Cardiac muscle cell (in vitro differentiated cells and primary cell): ENCODE results near the gene GTF2A1. TPM values are rescaled to one million over a fixed set of nuclear protein-coding genes. Genes with fewer than 3 reads are reported as not detected.

Source experiments
- DNase-seq, 2 donors: peaks; one replicate each; pipeline versions ENCODE4 v3.0.0 to v3.0.0-alpha.2; 2010 to 2017; ENCODE audit warnings: low read depth in 1 of 2, low spot score in 1 of 2
- H3K27ac ChIP-seq: fragments of 200-600 bp; sonication (generic); 2 replicates; pipeline ENCODE4 v1.5.1; 2016
- H3K27me3 ChIP-seq: fragments of 200-600 bp; sonication (generic); 2 replicates; pipeline ENCODE4 v1.6.0; 2016; ENCODE audit warnings: control low read depth
- H3K36me3 ChIP-seq: fragments of 200-600 bp; sonication (generic); 2 replicates; pipeline ENCODE4 v1.5.1; 2016; ENCODE audit warnings: control low read depth
- H3K4me1 ChIP-seq: fragments of 200-600 bp; sonication (generic); 2 replicates; pipeline ENCODE4 v1.8.1; 2017; ENCODE audit warnings: low read depth, mild to moderate bottlenecking, mixed run types
- H3K4me3 ChIP-seq: fragments of 200-600 bp; sonication (generic); 2 replicates; pipeline ENCODE4 v1.5.1; 2016; ENCODE audit warnings: mild to moderate bottlenecking
- H3K9me3 ChIP-seq: fragments of 200-600 bp; sonication (generic); 2 replicates; pipeline ENCODE4 v1.5.1; 2017; ENCODE audit warnings: low read depth, mild to moderate bottlenecking, control low read depth
- CTCF ChIP-seq: IDR thresholded peaks from 2 replicates; pipeline ENCODE4 v1.5.1; 2012; ENCODE audit warnings: low read depth, mild to moderate bottlenecking, low read length
- polyA plus RNA-seq: library from polyadenylated mRNA; unstranded; fragments of >200 nt; fragmentation: Nextera tagmentation; extraction: Ambion mirVana; gene quantifications from 2 replicates; pipeline ENCODE4 v1.2.1, GENCODE V29; 2016
- total RNA-seq: library from RNA; depleted of rRNA; stranded (reverse); fragments of >200 nt; gene quantifications from 2 replicates; pipeline ENCODE4 v1.2.3, GENCODE V29; 2016

Gene GTF2A1
- total and polyA plus RNA-seq, 2 experiments from 2014 or later, result 3.5 to 26.8 TPM

- Histone ChIP-seq H3K27me3 (no peaks in the 10 kb centered on the region), H3K9me3 (no peaks in the 10 kb centered on the region), H3K27ac (no peak overlapping the region), H3K4me3 (no peak overlapping the region), H3K4me1 (no peaks in the 10 kb centered on the region), H3K36me3 (peaks cover 44% of the 10 kb centered on the region)
- TF ChIP-seq CTCF, result no peak
- no peak for DNase-seq
Observed at GRCh38 chr14:81205639-81206038, 15.1 kb downstream of the GTF2A1 start.

- no peak for DNase-seq
- Histone ChIP-seq H3K4me3 (no peak overlapping the region), H3K4me1 (no peaks in the 10 kb centered on the region), H3K9me3 (no peaks in the 10 kb centered on the region), H3K36me3 (peaks cover 71% of the 10 kb centered on the region), H3K27ac (no peak overlapping the region), H3K27me3 (no peaks in the 10 kb centered on the region)
- no peak for TF ChIP-seq CTCF
Observed at GRCh38 chr14:81200054-81200453, 20.7 kb downstream of the GTF2A1 start.

GRCh38 chr14:81199084-81199483 lies 21.7 kb downstream of the GTF2A1 start:
- no peak for DNase-seq
- H3K27ac ChIP-seq, result no peak overlapping the region
- no peaks in the 10 kb centered on the region for H3K9me3 ChIP-seq
- no peaks in the 10 kb centered on the region for H3K27me3 ChIP-seq
- no peak for TF ChIP-seq CTCF
- no peaks in the 10 kb centered on the region for H3K4me1 ChIP-seq
- no peak overlapping the region for H3K4me3 ChIP-seq
- peaks cover 78% of the 10 kb centered on the region for H3K36me3 ChIP-seq

GRCh38 chr14:81198651-81199050 lies 22.1 kb downstream of the GTF2A1 start:
- TF ChIP-seq CTCF, result no peak

GRCh38 chr14:81193924-81194633 lies 26.7 kb downstream of the GTF2A1 start:
- Histone ChIP-seq H3K4me1 (no peaks in the 10 kb centered on the region), H3K27me3 (no peaks in the 10 kb centered on the region), H3K4me3 (no peak overlapping the region), H3K27ac (no peak overlapping the region), H3K9me3 (no peaks in the 10 kb centered on the region), H3K36me3 (peaks cover 59% of the 10 kb centered on the region)
- no peak for TF ChIP-seq CTCF
- no peak for DNase-seq

More at GRCh38 chr14:81198651-81199050, 22.1 kb downstream of the GTF2A1 start:
- no peaks in the 10 kb centered on the region for H3K9me3 ChIP-seq
- no peak overlapping the region for H3K4me3 ChIP-seq
- no peak overlapping the region for H3K27ac ChIP-seq
- peaks cover 77% of the 10 kb centered on the region for H3K36me3 ChIP-seq
- H3K27me3 ChIP-seq, result no peaks in the 10 kb centered on the region
- no peak for DNase-seq
- H3K4me1 ChIP-seq, result no peaks in the 10 kb centered on the region
